Measurements from ENCODE around the gene CKAP4. TPM values are rescaled to one million over a fixed set of nuclear protein-coding genes. Genes with fewer than 3 reads are reported as not detected.

CKAP4 gene
- total and polyA plus RNA-seq, 9 of the 15 experiments (the other 6 are each of a cell fraction or from before 2014, with no cell fraction given) = 0.08 to 0.20 TPM; not detected in 7

GRCh38 chr12:106189341-106189740 lies 58.5 kb downstream of the CKAP4 start:
- Histone ChIP-seq H3K4me2 (ENCODE audit: insufficient read depth, low read length) (no peak overlapping the region), H4K20me1 (replicated peaks; ENCODE audit: control insufficient read depth, insufficient read depth, low read length) (0 out of 2 replicates have a peak, but pooled peaks cover 3% of the 10 kb centered on the region), H3K36me3 (ENCODE audit: control insufficient read depth, insufficient read depth, low read length) (no peaks in the 10 kb centered on the region), H3K27me3 (ENCODE audit: control insufficient read depth in 2 of 2, insufficient read depth in 2 of 2, low read length in 2 of 2) (peaks cover 0 to 12% of the 10 kb centered on the region in 2 experiments; a peak in 2 of 5 replicates), H3K79me2 (ENCODE audit: control insufficient read depth, insufficient read depth, low read length) (no peaks in the 10 kb centered on the region), H3K9ac (ENCODE audit: insufficient read depth in 1 of 2, low read depth in 2 of 2, low read length in 2 of 2) (no peak overlapping the region), H3K4me3 (no peak overlapping the region), H3K9me3 (replicated peaks; ENCODE audit: control insufficient read depth, insufficient read depth, low read depth, low read length) (no peaks in the 10 kb centered on the region), H3K4me1 (replicated peaks in 1 of 2; ENCODE audit: control insufficient read depth in 2 of 2, insufficient read depth in 2 of 2, low read length in 2 of 2) (no peaks in the 10 kb centered on the region; a peak in 1 of 5 replicates), H2AFZ (ENCODE audit: low read depth, low read length) (no peak overlapping the region), H3K27ac (ENCODE audit: extremely low read depth, low read depth, low read length) (no peak overlapping the region), H3K9me1 (ENCODE audit: control insufficient read depth, insufficient read depth, low read length) (no peaks in the 10 kb centered on the region)
- ATAC-seq (0 out of 3 replicates have a peak, but pooled peaks have one; percentile 47), DNase-seq (ENCODE audit: extremely low read depth in 1 of 4, low spot score in 3 of 4) (peak in 1 of 4 experiments; percentile 9), FAIRE-seq (no peak)
- 6% methylated on average over 4 of the region's 4 CpGs for WGBS (ENCODE audit: insufficient coverage, low coverage, missing lambda C conversion rate)
- intact Hi-C loops (cut with micrococcal nuclease) = no loop called here
- CTCF ChIA-PET (ENCODE audit: low intra/inter-chr PET ratio) = no interaction called here
- TF ChIP-seq PRPF4 (IDR thresholded peaks at IDR 0.05; ENCODE audit: insufficient read depth, low read depth, low read length, poor library complexity, severe bottlenecking) (no peak), ZNF584 (CRISPR knock-in tag; IDR thresholded peaks at IDR 0.05; ENCODE audit: low read depth) (no peak), HNRNPUL1 (IDR thresholded peaks at IDR 0.05; ENCODE audit: low read length) (no peak), YY1 (IDR thresholded peaks at IDR 0.05; ENCODE audit: borderline replicate concordance in 1 of 3, control insufficient read depth in 1 of 3, extremely low read depth in 1 of 3, insufficient read depth in 3 of 3, insufficient read length in 1 of 3, insufficient replicate concordance in 2 of 3, low read depth in 1 of 3, low read length in 2 of 3) (peak in 1 of 3 experiments; percentile 58), ILF3 (IDR thresholded peaks at IDR 0.05; ENCODE audit: borderline replicate concordance) (no peak), ZBTB2 (IDR thresholded peaks at IDR 0.05) (no peak), CTCF (IDR thresholded peaks at IDR 0.05 in 2 of 3, conservative IDR thresholded peaks at IDR 0.05 in 1 of 3; ENCODE audit: insufficient read depth in 2 of 3, low read depth in 1 of 3, low read length in 3 of 3) (peak in 2 of 3 experiments; percentile 15 to 18; a peak in 1 of 6 replicates), E2F6 (IDR thresholded peaks at IDR 0.05; ENCODE audit: borderline replicate concordance in 1 of 2, extremely low read depth in 1 of 2, insufficient read depth in 1 of 2, insufficient read length in 1 of 2, low read depth in 1 of 2, low read length in 1 of 2, poor library complexity in 1 of 2, severe bottlenecking in 1 of 2) (no peak), PHB2 (IDR thresholded peaks at IDR 0.05; ENCODE audit: low read depth) (no peak), SMARCC2 (IDR thresholded peaks at IDR 0.05; ENCODE audit: low read depth) (no peak)
- no TSS peak for BruUV-seq (replicated peaks)
- POLR2A ChIA-PET = interaction anchor here (1.4 kb wide), 1 partner anchor 10 kb away, joined by 4 read pairs; no protein-coding TSS in a partner anchor
- in situ Hi-C loops (cut with MboI) = no loop called here

Data from K562 (cell line).